GM18511 (cell line): ENCODE data around the gene DENND6A.
"Not testable (repeated sequence)": the region's sequence is repeated elsewhere in the genome, so short reads cannot be mapped to it uniquely, and the experiment has no call there.

Experiments used
- ATAC-seq: cut with Tn5 transposase; IDR thresholded peaks from one replicate; pipeline ENCODE4 v1.9.1; 2021; ENCODE audit warnings: mild to moderate bottlenecking, moderate library complexity; ENCODE audit not compliant: unreplicated experiment

The DENND6A gene

GRCh38 chr3:57646723-57647122, 46.2 kb downstream of the DENND6A start:
- no peak for ATAC-seq

GRCh38 chr3:57644740-57645139, 48.1 kb downstream of the DENND6A start:
- no peak for ATAC-seq

GRCh38 chr3:57637391-57637790, 55.5 kb downstream of the DENND6A start:
- ATAC-seq = no peak

GRCh38 chr3:57634259-57634658, 58.6 kb downstream of the DENND6A start:
- ATAC-seq = not testable (repeated sequence)

- ATAC-seq = no peak
Measured at GRCh38 chr3:57627976-57628375, 64.9 kb downstream of the DENND6A start.

- ATAC-seq = no peak
Measured at GRCh38 chr3:57624801-57625200, 68.1 kb downstream of the DENND6A start.

- ATAC-seq = no peak
Measured at GRCh38 chr3:57622362-57622761, 70.5 kb downstream of the DENND6A start.

- ATAC-seq = no peak
Measured at GRCh38 chr3:57617739-57618138, 75.1 kb downstream of the DENND6A start.

- ATAC-seq = no peak
Measured at GRCh38 chr3:57616233-57616632, 76.6 kb downstream of the DENND6A start.

GRCh38 chr3:57611870-57612269, 81.0 kb downstream of the DENND6A start:
- ATAC-seq = not testable (repeated sequence)

GRCh38 chr3:57605683-57606082, 87.2 kb downstream of the DENND6A start:
- ATAC-seq = no peak

GRCh38 chr3:57604971-57605370, 87.9 kb downstream of the DENND6A start:
- no peak for ATAC-seq

GRCh38 chr3:57600195-57600594, 92.7 kb downstream of the DENND6A start:
- ATAC-seq = no peak

GRCh38 chr3:57598765-57599360, 94.0 kb downstream of the DENND6A start:
- no peak for ATAC-seq

- ATAC-seq = peak; percentile 95
Measured at GRCh38 chr3:57597127-57597923, 95.6 kb downstream of the DENND6A start, which contains the start of gene ARF4. Gene ARF4, minus strand, starts transcription at chr3:57597344. Its CDS starts 204 bp downstream, at chr3:57597140.

GRCh38 chr3:57596495-57597126, 96.3 kb downstream of the DENND6A start:
- peak; percentile 0 for ATAC-seq

- ATAC-seq = no peak
Measured at GRCh38 chr3:57594576-57594975, 98.3 kb downstream of the DENND6A start.

GRCh38 chr3:57594144-57594543, 98.7 kb downstream of the DENND6A start:
- no peak for ATAC-seq

GRCh38 chr3:57592306-57592705, 100.6 kb downstream of the DENND6A start:
- ATAC-seq = no peak

- ATAC-seq = no peak
Measured at GRCh38 chr3:57587905-57588304, 105.0 kb downstream of the DENND6A start.

GRCh38 chr3:57586778-57587177, 106.1 kb downstream of the DENND6A start:
- ATAC-seq = no peak

GRCh38 chr3:57583544-57583943, 109.3 kb downstream of the DENND6A start:
- ATAC-seq = no peak
